ENCODE results near the gene PIM3.

The PIM3 gene

GRCh38 chr22:50009251-50009650, 48.7 kb downstream of the PIM3 start:
- TF ChIP-seq TARDBP (IDR thresholded peaks at IDR 0.05) (no peak), HDGF (IDR thresholded peaks at IDR 0.05; ENCODE audit: borderline replicate concordance) (no peak), L3MBTL2 (conservative IDR thresholded peaks at IDR 0.05) (no peak), LEF1 (IDR thresholded peaks at IDR 0.05; ENCODE audit: borderline replicate concordance) (no peak), BHLHE40 (IDR thresholded peaks at IDR 0.05; ENCODE audit: borderline replicate concordance) (no peak), SP1 (IDR thresholded peaks at IDR 0.05) (no peak), ZNF384 (IDR thresholded peaks at IDR 0.05) (no peak), NFRKB (IDR thresholded peaks at IDR 0.05) (no peak), FOXM1 (IDR thresholded peaks at IDR 0.05; ENCODE audit: borderline replicate concordance) (no peak), FOXA1 (IDR thresholded peaks at IDR 0.05) (no peak), PKNOX1 (IDR thresholded peaks at IDR 0.05) (no peak)
- ChIA-PET POLR2A (no interaction called here), CTCF (no interaction called here)
- DNase-seq (ENCODE audit: extremely low spot score), result no peak

DNA sequence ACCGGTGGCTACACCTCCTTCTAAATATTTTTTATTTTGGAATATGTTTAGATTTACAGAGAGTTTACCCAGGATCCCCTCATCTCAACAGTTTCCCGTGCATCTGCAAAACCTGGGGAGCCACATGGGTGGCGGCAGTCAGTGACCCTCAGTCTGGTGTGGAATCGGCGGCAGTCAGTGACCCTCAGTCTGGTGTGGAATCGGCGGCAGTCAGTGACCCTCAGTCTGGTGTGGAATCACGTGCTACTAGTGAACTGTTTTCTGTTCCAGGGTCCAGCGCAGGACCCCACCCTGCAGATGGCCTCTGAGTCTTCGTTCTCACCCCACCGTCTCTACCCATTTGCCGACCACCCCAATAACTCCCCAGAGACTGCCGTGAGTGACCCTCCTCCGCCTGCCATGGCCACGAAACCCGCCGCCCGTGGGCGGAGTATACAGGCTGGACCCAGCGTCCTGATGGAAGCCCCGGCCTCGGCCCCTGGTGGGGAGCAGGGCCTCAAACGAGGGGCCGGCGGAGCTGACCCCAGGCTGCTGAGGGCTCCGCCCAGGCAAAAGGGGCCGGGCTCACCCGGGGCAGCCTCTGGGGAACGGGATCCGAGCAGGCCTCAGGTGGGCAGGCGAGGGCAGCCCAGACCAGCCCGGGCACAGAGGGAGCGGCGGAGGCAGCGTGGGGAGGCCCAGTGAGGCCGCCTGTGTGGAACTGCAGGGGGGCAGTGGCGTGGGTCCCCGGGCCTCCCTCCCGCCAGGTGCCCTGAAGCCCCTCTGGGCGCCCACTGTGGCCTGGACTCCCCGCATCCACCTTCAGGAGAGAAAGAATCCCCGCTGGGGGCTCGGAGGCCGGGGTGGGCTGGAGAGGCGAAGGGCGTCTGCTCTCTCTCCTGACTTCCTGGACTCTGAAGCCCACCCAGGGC, 49.4 kb downstream of the PIM3 start:
- no peak for DNase-seq (ENCODE audit: extremely low spot score)
- ChIA-PET POLR2A (no interaction called here), CTCF (no interaction called here)
- TF ChIP-seq ZNF384 (IDR thresholded peaks at IDR 0.05) (no peak), SP1 (IDR thresholded peaks at IDR 0.05) (no peak), LEF1 (IDR thresholded peaks at IDR 0.05; ENCODE audit: borderline replicate concordance) (no peak), HDGF (IDR thresholded peaks at IDR 0.05; ENCODE audit: borderline replicate concordance) (no peak), FOXK2 (IDR thresholded peaks at IDR 0.05) (no peak), L3MBTL2 (conservative IDR thresholded peaks at IDR 0.05) (no peak), NFRKB (IDR thresholded peaks at IDR 0.05) (no peak), PKNOX1 (IDR thresholded peaks at IDR 0.05) (no peak), CTBP1 (IDR thresholded peaks at IDR 0.05; ENCODE audit: borderline replicate concordance) (no peak), BHLHE40 (IDR thresholded peaks at IDR 0.05; ENCODE audit: borderline replicate concordance) (no peak), FOXM1 (IDR thresholded peaks at IDR 0.05; ENCODE audit: borderline replicate concordance) (no peak)

DNA sequence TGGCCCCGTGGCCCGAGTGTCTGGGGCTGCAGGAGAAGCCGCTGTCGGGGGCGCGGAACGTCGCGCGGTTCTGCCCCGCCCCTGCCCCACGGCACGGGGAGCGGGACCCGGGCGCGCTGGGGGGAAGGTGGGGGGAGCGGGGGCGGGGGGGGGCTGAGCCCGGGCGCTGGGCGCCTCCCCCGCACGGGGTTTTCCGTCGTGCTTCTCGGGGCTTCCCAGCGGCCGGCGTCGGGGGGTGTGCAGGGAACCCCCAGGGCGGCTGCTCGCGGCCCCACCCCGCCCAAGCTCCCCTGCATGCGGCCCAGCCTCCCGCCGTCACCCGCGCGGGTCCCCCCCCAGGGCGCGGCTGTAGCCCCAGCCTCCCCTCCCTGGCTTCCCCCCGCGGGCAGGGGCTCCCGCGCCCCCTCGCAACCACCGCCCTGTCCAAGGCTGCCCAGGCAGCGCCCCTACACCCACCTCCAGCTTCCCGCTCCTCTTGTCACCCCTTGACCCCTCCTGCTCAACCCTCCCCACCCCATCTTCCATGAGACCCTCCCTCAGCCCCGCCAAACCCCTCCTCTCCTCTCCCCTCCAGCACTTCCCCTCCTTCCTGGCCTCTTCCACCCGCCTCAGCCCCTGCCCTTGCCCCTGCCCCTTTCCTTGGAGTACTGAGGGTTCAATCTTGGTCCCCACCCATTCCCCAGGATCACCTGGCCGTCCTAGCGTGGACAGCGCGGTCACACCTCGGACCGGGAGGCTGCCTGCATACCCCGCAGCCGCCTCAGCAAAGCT, 50.3 kb downstream of the PIM3 start:
- ChIA-PET CTCF (no interaction called here), POLR2A (no interaction called here)
- no peak for DNase-seq (ENCODE audit: extremely low spot score)
- TF ChIP-seq SP1 (IDR thresholded peaks at IDR 0.05) (no peak), ARNT (IDR thresholded peaks at IDR 0.05) (no peak), HDGF (IDR thresholded peaks at IDR 0.05; ENCODE audit: borderline replicate concordance) (no peak), ZNF384 (IDR thresholded peaks at IDR 0.05) (no peak), FOXA1 (IDR thresholded peaks at IDR 0.05) (no peak)

- TF ChIP-seq FOXM1 (IDR thresholded peaks at IDR 0.05; ENCODE audit: borderline replicate concordance), result no peak
- no peak for TF ChIP-seq ZNF384 (IDR thresholded peaks at IDR 0.05)
- TF ChIP-seq PKNOX1 (IDR thresholded peaks at IDR 0.05), result no peak
- TF ChIP-seq FOXA1 (IDR thresholded peaks at IDR 0.05), result no peak
- TF ChIP-seq BHLHE40 (IDR thresholded peaks at IDR 0.05; ENCODE audit: borderline replicate concordance), result no peak
- TF ChIP-seq HDGF (IDR thresholded peaks at IDR 0.05; ENCODE audit: borderline replicate concordance), result no peak
- DNase-seq (ENCODE audit: extremely low spot score), result no peak
Observed at GRCh38 chr22:50011447-50012210, 51.1 kb downstream of the PIM3 start.

DNA sequence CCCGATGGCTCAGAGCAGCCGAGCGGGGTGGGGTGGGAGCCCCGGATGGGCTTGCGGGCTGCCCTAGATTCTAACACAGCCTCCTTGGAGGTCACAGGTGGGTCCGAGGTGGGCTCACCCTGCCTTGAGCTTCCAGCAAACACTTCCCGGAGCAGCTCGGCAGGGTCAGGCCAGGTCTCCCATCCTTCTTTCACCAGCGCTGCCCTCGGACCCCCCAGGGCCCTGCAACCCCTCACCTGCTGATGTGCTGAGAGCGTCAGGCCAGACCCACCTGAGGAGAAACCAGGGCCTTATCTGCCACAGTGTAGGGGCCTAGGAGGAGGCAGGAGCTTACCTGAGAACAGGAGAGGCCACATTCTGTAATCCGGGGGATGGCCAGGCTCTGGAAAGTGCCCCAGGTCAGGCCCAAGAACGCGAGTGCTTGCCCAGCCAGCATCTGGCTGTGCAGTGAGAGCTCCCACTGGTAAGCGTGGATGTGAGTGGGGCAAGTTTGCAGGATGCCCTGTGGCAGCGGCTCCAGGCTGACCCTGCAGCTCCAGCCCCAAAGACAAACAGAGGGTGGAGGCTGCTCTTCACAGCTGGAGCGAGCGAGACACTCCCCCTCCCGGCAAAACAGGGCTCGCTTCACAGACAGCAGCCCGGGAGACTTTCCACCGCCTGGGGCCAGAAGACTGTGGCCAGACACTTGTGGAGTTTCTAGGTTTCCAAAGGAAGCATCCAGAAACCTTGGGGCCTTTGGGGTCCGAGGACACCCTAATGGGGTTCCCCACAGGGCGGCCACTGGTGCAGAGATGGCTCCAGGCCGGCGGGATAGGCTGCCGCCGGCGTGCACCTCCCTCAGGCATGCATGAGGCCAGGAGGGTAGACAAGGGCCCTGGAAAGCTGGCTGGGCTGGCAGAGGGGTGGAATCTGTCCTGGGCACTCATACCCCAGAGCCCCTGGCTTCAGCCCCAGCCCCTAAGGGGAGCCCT, 51.9 kb downstream of the PIM3 start, which contains the start of gene IL17REL:
IL17REL (minus strand) TSS at position 555 of the 971 bp plus-strand sequence; CDS start at position 436, 119 bp downstream.
- ChIA-PET POLR2A (no interaction called here), CTCF (interaction anchor here (1.0 to 1.4 kb wide), 2 partner anchors 18 to 80 kb away, joined by 4 to 7 read pairs; no protein-coding TSS in a partner anchor)
- DNase-seq (ENCODE audit: extremely low spot score), result no peak
- TF ChIP-seq SP1 (IDR thresholded peaks at IDR 0.05) (no peak), HDGF (IDR thresholded peaks at IDR 0.05; ENCODE audit: borderline replicate concordance) (no peak), LEF1 (IDR thresholded peaks at IDR 0.05; ENCODE audit: borderline replicate concordance) (no peak), PKNOX1 (IDR thresholded peaks at IDR 0.05) (no peak), FOXK2 (IDR thresholded peaks at IDR 0.05) (no peak), FOXA1 (IDR thresholded peaks at IDR 0.05) (no peak), NFRKB (IDR thresholded peaks at IDR 0.05) (no peak), FOXM1 (IDR thresholded peaks at IDR 0.05; ENCODE audit: borderline replicate concordance) (no peak)

More at GRCh38 chr22:50011447-50012210, 51.1 kb downstream of the PIM3 start:
- ChIA-PET POLR2A (no interaction called here), CTCF (no interaction called here)

Data from HEK293T (cell line).